GM03348 (cell line): ENCODE results near the gene CDIPT.
"Not testable (repeated sequence)": the region's sequence is repeated elsewhere in the genome, so short reads cannot be mapped to it uniquely, and the experiment has no call there.

Experiments used
- DNase-seq: peaks from one replicate; pipeline ENCODE4 v3.0.0; 2012; ENCODE audit warnings: low spot score

Gene CDIPT

DNA sequence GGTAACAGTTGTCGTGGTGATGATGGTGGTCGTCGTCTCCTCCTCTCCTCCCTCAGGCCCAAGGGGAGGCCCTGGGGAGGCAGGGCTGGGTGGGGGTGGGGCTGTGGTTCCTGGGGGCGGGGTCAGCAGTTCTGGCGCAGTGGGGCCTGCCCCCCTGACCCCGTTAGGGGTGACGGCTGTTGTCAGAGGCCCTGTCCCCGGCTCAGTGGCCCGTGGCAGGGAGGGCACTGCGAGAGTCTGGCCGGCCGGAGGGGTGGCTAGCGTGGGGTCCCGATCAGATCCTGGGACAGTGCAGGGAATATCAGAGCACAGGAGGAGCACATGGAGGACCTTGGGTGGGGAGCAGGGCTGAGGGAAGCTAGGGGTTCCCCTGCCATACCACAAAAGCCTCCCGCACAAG is 33.8 kb upstream of the CDIPT start:
- no peak for DNase-seq

DNA sequence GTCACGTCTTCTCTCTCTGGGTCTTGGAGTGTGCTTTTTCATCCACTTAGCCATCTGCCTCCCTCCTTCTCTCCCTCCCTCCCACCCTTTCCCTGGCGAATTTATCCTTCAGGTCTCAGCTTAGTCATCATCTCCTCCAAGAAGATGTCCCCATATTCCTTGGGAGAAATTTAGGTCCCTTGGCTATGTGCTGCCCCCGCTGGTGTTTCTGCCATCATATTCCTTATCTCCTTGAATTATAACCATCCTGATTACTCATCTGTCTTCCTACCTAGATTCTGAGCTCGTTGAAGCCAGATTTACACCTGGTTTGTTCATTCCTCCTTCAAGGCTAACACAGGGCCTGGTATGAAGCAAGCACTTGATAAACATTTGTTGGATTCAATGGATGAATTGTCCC is 31.3 kb upstream of the CDIPT start:
- DNase-seq, result no peak

DNA sequence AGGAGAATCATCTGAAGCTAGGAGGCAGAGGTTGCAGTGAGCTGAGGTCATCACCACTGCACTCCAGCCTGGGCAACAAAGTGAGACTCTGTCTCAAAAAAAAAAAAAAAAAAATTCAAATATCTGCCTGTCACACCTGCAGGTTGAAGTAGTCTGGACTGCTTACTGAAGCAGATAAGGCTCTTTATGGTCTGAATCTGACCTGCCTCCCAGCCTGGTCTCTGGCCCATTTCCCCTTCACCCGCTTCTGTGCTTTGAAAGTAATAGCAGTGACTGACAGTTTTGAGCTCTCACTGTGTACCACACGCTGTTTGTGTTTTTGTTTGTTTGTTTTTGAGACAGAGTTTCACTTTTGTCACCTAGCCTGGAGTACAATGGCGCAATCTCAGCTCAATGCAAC is 30.5 kb upstream of the CDIPT start:
- DNase-seq, result no peak

DNA sequence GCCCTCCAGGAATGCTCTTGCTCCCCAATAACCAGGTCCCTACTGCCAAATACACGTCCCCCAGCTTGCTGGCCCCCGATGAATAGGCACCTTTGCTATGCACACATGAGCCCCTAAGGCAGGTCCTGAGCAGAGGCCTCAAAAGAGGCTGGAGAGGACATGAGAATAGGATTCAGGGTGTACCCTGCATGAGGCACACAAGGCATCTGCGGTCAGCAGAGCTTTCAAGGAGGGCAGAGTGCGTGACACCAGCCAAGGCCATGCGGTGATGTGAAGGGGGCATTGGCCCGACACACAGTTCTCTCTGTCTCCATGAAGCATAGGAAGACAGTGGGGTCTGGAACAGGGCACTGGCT is 29.4 kb upstream of the CDIPT start:
- DNase-seq, result no peak

DNA sequence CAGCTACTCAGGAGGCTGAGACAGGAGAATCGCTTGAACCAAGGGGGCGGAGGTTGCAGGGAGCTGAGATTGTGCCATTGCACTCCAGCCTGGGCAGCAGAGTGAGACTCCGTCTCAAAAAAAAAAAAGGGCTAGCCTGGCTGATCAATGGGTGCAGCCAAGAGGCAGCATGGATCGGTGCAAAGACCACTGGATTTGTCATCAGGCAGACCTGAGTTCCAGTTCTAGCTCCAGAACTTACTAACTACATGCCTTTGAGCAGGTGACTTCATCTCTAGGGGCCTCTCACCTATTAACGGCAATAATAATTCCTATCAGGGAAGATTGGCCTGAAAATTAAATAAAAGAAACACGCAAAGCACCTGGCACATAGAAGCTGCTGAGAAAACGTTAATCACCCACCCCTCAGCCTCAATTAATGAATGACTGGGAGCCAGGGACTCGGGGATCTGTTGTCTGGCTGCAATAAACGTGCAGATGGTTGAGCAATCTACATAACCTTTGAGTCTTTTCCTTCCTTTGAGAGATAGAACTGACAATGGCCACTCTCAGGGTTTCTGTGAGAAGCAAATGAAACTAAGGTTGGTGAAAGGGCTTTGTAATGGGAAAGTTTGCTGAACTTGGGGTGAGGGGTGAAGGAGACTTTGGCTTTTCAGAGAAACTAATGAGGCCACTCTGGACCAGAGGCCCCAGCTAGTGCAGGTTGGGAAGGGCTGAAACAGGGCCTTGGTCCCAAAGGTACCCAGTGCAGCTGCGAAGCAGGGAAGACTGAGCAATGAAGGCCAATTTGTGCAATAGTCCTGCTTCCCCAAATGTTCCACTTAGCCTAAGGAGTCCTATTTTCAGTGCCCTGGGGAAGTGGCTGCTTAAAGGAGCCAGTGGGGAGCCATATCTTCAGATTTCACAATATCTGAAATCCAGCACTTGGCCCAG is 28.8 kb upstream of the CDIPT start:
- DNase-seq, result no peak

DNA sequence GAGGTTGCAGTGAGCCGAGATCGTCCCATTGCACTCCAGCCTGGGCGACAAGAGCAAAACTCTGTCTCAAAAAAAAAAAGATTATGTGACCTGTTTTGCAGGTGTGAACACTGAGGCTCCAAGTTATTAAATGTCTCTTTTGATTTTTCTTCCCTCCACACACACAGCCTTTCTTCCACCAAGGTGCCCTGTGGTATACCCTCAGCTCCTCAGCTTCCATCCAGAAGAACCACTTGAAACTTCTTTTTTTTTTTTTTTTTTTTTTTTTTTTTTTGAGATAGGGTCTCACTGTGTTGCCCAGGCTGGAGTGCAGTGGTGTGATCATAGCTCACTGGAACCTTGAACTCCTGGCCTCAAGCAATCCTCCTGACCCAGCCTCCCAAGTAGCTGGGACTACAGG is 26.3 kb upstream of the CDIPT start:
- not testable (repeated sequence) for DNase-seq

DNA sequence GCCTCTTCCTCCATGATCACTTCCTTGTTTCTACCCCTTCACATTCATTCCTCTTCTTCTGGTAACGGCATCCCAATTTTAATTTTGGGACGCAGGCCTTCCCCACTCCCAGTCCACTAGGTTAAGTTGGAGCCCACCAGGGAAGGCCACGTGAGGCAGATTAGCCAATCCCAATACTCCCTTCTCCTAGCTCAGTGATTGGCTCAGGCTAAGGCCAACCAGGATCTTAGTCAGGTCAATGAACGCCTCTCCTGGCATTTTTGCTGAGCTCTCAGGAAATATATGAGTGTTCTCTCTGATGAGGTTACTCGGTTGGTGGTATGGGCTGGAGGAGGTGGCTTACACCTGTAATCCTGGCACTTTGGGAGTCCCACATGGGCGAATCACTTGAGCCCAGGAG is 21.0 kb upstream of the CDIPT start:
- DNase-seq, result no peak

DNA sequence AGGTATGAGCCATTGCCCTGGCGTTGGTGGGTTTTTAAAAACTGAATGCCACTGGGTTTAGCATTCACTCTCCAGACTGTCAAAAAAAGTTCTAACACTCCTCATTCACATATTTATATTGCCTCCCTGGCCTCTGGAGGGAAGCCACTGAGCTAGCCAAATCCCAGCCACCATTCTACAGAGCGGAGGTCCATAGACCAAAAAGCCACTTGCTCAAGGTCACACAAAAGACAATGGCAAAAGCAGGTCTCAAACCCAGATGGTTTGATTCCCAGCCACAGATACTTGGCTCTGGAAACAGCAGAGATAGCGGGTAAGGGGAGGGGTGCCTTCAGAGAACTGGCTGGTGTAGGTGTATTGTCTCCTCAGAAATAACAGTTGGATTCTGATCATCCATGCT is 18.0 kb upstream of the CDIPT start:
- no peak for DNase-seq

DNA sequence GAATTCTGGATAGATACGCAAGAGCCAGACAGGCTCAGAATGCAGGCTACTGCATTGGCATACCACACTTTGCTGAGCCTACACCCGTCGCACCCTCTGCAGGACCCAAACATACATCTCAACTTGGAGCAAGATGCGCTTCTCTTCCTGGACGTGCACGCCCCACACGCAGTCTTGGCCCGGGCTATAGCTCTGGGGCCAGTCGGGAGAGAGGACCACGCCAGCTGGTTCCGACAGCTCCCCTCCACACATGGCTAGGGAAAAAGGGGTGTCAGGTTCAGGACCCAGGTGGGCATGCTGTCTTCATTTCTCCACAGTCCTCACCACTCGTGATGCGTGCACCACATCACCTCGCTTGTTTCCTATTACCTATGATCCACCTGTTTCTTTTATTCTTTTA is 15.1 kb upstream of the CDIPT start:
- no peak for DNase-seq

DNA sequence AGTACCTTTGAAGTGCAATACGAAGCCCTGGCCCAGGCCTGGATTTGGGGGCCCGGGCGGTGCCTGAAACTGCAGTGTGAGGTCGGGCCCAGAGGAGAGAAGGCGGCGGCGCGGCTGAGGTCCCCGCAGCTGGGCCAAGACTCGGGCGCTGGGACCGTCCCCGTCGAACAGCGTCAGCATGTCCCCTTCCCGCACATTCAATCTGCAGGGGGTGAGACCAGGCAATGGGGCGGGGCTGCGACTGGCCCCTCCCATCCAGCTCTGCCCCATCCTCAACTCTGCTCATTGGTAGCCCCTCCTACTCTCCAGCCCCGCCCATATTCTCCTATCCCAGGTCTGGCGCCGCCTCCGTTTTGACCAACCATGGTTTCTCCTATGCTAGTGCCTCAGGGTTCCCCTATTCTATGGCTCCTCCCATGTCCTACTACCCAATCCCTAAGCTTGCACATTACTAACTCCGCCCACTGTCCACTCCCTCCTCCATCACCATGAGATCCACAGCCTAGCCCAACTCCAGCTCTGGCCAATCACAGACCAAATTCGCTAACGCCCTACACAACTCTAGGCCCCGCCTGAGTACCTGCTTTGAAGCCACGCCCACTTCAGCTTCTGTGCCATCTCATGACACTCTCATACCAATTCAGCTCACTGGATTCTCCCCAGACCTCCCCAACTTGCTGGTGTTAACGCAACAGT is 14.4 kb upstream of the CDIPT start:
- peak; percentile 38 for DNase-seq

DNA sequence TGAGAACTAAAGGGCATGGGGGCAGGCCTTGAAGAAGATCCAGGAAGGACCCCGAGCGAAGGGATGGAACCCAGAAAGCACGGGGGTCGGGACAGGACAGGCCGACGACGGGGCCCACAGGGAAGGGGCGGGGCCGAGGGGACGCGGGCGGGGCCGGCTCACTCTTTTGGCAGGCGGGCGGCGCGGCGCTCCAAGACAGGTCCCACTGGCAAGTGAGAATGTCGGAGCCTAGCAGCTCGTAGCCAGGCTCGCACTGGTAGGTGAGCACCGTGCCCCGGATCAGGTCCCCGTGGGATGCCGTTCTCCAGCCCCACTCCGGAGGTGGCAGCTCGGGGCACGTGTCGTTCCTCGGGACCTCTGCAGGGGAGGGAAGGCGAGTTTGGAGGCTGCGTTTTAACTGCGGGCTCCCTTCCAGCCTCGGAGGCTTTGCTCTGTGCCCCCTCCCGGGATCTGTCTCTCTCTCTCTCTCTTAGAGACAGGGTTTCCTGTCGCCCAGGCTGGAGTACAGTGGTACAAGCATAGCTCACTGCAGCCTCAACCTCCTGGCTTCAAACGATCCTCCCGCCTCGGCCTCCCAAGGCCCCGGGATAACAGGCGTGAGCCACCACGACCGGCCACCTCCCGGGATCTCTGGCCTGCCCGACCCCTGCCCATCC is 13.7 kb upstream of the CDIPT start:
- DNase-seq, result peak; percentile 42

DNA sequence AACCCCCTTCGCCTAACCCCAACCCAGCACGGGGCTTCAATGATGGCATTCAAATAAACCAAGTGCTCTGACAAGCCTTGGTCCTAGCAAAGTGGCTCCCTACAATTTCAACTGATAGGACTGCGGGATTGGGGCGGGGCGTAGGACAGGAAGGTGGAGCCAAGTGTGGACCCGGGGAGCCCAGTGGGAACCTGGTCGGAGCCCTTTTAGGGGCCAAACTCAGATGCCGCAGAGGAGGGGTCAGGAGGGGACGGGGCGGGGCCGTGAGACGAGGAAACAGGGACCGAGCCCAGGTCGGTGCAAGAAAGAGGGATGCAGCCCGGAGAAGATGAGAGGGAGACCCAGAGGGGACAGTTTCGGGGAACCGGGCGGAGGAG is 13.2 kb upstream of the CDIPT start:
- DNase-seq, result no peak

DNA sequence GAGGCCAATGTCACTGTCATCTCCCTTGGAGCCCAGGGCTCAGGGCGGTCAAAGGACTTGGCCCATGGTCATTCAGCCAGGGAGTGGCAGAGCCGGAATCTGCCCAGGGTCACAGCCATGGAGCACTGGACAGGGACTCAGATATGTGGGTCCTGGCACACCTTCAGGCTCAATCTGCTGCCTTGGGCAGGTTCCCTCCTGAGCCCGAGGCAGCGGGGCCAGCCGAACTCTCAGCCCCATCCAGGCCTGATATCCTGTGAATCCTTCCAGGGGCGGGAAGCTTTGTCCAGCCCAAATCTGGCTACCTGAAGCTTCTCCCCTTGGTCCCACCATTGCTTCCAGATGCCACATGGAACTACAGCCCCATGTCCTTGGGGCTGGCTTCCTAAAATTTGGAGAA is 12.2 kb upstream of the CDIPT start:
- DNase-seq, result no peak

DNA sequence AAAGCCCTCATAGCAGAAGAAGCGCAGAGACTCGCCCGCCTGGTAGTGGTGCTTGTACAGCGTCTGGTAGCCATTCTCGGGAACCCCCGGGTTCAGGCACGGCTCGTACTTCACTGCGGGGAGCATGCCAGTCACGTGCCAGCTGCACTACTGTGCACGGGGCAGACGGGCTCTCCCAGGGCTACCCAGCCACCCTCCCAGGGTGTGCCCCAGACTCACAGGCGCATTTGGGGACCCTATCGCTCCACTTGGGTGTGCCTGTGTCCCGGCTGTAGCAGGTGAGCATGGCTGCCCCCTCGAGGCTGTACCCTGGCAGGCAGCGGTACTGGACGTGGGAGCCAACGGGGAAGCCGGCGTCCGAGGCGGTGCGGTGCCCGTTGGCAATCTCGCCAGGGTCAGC is 10.3 kb upstream of the CDIPT start:
- no peak for DNase-seq

DNA sequence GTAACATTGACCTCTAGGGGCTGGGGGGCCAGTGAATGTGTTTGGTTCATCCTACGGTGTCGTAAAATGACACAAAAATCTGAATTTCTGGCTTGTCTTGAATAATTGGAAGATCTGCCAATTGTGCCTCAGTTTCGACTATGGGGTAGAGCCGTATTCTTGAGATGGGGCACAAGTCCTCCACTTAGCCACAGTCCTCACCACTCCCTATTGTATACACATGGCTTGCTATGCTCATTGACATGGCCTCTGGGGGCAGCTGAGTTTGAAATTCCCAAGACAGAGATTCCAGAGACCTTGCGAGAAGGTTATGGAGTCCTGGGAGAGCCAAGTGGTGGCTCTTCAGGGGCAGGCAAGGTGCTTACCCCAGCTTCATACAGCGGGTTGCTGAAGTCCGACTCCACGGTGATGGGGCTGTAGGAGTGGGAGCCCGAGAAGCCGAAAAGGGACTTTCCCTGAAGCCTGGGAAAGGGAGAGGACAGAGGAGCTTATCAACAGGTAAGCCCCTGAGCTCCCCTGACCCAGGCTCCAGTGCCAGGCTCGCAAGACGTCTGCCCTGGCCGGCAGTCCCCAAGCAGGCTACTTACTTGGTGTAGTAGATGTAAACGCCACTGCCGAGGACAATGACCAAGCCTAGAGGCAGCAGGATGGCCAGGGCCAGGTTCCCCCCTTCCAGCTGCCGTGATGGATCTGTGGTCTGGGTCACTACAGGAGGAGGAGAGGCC is 9.0 kb upstream of the CDIPT start:
- DNase-seq, result no peak

DNA sequence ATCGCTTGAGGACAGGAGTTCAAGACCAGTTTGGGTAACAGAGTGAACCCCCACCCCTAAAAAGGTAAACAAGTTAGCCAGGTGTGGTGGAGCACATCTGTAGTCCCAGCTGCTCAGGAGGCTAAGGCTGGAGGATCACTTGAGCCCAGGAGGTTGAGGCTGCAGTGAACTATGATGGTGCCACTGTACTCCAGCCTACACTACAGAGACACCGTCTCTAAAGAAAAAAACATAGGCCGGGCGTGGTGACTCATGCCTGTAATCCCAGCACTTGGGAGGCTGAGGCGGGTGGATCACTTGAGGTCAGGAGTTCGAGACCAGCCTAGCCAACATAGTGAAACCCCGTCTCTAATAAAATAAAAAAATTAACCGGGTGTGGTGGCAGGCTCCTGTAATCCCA is 6.0 kb upstream of the CDIPT start:
- not testable (repeated sequence) for DNase-seq

DNA sequence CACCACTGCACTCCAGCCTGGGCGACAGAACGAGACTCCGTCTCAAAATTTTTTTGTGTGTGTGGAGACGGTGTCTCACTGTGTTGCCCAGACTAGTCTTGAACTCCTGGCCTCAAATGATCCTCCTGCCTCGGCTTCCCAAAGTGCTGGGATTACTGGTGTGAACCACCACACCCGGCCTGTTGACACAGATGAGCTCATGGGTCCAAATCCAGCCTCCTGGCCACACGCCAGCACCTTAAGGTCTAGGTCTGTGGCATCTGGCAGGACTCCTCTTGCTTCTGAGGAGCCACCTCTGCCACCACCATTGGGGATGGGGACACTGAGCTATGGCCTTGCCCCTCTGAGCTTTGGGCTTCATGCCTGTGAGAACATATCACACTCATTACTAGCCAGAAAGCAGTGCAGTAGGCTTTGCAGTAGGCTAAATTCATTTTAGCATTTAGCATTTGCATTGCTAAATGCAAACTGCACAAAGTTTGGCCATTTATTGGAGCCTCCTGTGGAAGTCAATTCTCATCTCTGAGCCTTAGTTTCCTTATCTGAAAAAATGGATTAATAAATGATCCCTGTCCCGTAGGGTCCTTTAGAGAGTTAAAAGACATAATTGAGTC is 5.5 kb upstream of the CDIPT start:
- DNase-seq, result no peak

DNA sequence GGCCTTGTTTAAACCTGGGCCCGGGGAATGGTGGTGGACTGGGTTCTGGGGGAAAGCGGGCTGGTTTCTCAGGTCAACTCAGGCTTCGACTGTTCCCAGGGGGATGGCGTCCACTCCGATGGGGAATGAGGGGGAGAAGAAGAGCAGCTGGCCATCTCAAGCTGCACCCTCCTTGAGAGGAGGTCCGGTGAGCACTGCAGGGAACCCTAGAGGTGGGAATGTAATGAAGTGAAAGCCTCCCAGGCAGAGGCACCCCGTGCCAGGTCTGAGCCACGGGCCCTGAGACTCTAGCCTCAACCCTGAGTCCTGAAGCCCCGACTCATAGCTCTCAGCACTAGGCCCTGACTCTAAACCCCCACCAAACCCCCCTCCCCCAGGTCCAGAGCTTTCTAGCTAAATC is 1.2 kb upstream of the CDIPT start:
- DNase-seq, result no peak

DNA sequence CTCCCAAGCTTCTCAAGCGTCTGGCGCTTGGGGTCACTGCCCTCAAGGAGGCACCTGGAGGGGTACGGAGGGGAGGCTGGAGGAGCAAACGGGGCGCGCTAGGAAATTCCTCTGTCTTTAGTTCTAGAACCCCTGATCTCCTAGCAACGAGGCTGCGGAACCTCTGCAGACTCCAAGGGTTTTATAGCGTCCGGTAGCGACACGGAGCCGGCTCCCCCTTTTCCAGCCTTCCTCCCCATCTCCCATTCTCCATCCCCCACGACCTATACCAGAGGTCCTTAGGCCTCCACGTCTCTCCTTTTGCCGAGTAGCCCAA is 601 bp upstream of the CDIPT start:
- DNase-seq, result no peak

DNA sequence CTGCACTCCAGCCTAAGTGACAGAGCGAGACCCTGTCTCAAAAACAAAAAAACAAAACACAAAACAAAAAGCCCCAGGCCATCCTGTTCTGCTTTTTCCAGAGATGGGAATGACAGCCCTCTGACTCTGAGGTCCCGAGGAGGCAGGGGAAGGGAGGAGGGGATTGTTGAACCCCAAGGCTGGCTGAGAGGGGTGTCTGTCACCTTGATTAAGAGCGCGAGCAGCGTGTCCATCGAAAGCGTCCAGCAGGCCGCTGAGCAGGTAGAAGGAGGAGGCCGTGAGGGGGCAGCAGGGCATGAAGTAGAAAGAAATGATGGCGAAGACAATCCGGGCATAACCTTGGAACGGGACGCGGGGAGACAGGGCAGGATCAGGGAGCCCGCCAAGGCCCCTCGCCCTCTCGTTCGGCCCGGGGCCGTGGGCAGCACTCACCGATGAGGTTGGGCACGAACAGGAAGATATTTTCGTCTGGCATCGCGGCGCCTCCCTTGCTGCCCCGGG is 593 bp downstream of the CDIPT start:
- peak; percentile 43 for DNase-seq

DNA sequence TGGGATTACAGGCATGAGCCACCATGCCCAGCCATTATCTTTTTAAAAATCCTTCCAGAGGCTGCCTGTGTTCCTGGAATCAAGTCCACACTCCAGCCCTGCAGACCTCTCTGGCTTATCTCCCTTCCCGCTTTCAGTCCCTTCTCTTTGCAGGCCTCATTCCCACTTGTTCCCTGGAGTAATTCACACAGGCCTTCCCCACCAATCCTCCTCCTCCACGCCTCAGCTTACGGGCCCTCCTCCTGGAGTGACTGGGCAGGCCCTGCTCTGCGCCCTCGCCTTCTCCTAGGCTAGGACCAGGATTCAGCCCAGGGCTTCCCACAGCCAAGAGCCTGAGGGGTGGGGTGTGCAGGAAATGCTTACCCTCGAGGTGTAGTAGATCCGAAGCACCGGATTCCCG is 2.8 kb downstream of the CDIPT start:
- DNase-seq, result no peak

DNA sequence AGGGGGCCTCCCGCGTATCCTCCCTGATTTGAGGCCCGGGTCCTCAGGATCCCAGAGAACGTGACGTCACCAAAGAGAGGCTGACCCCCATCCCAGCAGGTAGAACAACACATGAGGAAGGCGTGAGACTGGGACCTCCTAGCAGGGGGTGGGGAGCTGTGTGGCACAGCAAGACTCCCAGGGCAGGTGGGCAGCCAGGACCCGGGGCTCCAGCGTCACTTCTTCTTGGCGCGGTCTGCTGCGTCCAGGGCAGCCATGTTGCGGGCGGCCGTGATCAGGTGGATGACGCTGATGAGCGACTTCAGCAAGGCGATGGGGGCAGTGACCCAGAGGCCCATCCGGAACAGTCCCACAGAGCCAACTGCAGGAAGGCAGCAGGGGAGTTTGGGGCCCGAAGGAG is 4.1 kb downstream of the CDIPT start:
- DNase-seq, result no peak
